Measurements from ENCODE around the gene MUC5AC. TPM values are rescaled to one million over a fixed set of nuclear protein-coding genes. Genes with fewer than 3 reads are reported as not detected.

MUC5AC gene
- total and polyA plus RNA-seq, 2 donors (not counting 1 experiment from before 2014, with no cell fraction given) = not detected

DNA sequence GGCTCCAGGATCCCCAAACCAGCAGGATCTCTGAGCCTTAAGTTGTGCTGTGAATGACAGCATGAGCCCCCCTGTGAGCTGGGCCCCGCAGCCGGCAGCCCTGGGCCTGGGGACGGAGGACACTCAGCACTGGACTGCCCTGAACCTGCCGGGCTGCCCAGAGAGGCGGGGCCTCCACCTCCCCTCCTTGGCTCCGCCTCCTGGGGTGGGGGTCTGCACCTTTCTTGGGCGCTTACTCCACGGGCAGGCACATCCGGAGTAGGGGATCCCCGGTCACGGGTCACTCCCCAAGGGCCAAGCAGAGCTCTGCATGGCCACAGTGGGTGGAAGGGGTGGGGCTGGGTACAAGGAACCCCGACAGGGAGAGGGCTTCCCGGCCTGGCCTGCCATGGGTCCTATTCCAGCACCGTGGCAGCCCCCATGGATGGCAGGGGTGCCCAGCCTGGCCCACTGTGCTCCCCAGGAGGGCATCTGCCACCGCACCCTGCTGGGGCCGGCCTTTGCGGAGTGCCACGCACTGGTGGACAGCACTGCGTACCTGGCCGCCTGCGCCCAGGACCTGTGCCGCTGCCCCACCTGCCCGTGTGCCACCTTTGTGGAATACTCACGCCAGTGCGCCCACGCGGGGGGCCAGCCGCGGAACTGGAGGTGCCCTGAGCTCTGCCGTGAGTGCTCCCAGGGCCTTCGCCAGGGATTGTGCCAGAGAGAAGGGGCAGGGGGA is 70.5 kb downstream of the MUC5AC start:
- DNase-seq (ENCODE audit: low read depth in 2 of 2) = no peak
- Histone ChIP-seq H3K27ac (ENCODE audit: insufficient read depth, low read length) (no peak overlapping the region), H4K20me1 (ENCODE audit: control insufficient read depth, extremely low read depth, insufficient read depth, low read length) (no peaks in the 10 kb centered on the region), H3K79me2 (ENCODE audit: control insufficient read depth, insufficient read depth, low read length) (no peaks in the 10 kb centered on the region), H3K9me3 (ENCODE audit: control insufficient read depth, insufficient read depth, low read depth, low read length) (no peaks in the 10 kb centered on the region), H3K4me1 (ENCODE audit: control insufficient read depth, extremely low read depth, insufficient read depth, low read length) (no peaks in the 10 kb centered on the region), H3K36me3 (ENCODE audit: control insufficient read depth, insufficient read depth, low read length) (no peaks in the 10 kb centered on the region), H3K4me2 (ENCODE audit: extremely low read depth, insufficient read depth, low read length) (no peak overlapping the region), H3K27me3 (ENCODE audit: control insufficient read depth, insufficient read depth, low read length) (no peaks in the 10 kb centered on the region), H2AFZ (ENCODE audit: low read length) (no peak overlapping the region), H3K9ac (ENCODE audit: insufficient read depth, low read length) (no peak overlapping the region), H3K4me3 (replicated peaks in 1 of 4; ENCODE audit: control extremely low read depth in 1 of 4, insufficient read depth in 1 of 4, low read depth in 3 of 4, low read length in 4 of 4) (no peak overlapping the region)
- TF ChIP-seq, protein P1, sequence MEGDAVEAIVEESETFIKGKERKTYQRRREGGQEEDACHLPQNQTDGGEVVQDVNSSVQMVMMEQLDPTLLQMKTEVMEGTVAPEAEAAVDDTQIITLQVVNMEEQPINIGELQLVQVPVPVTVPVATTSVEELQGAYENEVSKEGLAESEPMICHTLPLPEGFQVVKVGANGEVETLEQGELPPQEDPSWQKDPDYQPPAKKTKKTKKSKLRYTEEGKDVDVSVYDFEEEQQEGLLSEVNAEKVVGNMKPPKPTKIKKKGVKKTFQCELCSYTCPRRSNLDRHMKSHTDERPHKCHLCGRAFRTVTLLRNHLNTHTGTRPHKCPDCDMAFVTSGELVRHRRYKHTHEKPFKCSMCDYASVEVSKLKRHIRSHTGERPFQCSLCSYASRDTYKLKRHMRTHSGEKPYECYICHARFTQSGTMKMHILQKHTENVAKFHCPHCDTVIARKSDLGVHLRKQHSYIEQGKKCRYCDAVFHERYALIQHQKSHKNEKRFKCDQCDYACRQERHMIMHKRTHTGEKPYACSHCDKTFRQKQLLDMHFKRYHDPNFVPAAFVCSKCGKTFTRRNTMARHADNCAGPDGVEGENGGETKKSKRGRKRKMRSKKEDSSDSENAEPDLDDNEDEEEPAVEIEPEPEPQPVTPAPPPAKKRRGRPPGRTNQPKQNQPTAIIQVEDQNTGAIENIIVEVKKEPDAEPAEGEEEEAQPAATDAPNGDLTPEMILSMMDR (conservative IDR thresholded peaks at IDR 0.05 in 1 of 2, IDR thresholded peaks at IDR 0.05 in 1 of 2; ENCODE audit: low read depth in 1 of 2, low read length in 2 of 2) = no peak
- no peak for TF ChIP-seq EZH2 (IDR thresholded peaks at IDR 0.05; ENCODE audit: low read length, missing control alignments)

DNA sequence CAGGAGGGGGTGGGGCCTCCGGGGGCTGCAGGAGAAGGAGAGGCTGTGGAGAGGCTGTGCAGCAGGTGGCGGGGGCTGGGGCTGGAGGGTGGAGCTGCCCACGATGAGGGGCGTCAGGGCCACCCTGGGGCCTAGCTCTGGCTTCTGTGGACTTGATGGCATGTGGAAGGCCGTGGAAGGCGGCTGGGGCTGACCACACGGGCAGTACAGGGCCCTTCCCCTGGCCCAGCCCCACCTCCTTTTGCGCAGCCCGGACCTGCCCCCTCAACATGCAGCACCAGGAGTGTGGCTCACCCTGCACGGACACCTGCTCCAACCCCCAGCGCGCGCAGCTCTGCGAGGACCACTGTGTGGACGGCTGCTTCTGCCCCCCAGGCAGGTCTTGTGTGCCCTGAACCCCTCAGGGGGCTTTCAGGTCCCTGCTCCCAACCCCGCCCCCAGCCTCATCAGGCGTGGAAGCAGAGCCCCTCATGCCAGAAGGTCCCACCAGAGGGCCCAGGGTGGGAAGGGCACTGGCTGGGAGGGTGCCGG is 71.2 kb downstream of the MUC5AC start:
- DNase-seq (ENCODE audit: low read depth in 2 of 2) = no peak
- TF ChIP-seq, protein P1 (conservative IDR thresholded peaks at IDR 0.05 in 1 of 2, IDR thresholded peaks at IDR 0.05 in 1 of 2; ENCODE audit: low read depth in 1 of 2, low read length in 2 of 2) = no peak
- no peak for TF ChIP-seq EZH2 (IDR thresholded peaks at IDR 0.05; ENCODE audit: low read length, missing control alignments)
- Histone ChIP-seq H3K9ac (ENCODE audit: insufficient read depth, low read length) (no peak overlapping the region), H3K4me2 (ENCODE audit: extremely low read depth, insufficient read depth, low read length) (no peak overlapping the region), H3K27ac (ENCODE audit: insufficient read depth, low read length) (no peak overlapping the region), H3K4me1 (ENCODE audit: control insufficient read depth, extremely low read depth, insufficient read depth, low read length) (no peaks in the 10 kb centered on the region), H4K20me1 (ENCODE audit: control insufficient read depth, extremely low read depth, insufficient read depth, low read length) (no peaks in the 10 kb centered on the region), H3K4me3 (replicated peaks in 1 of 4; ENCODE audit: control extremely low read depth in 1 of 4, insufficient read depth in 1 of 4, low read depth in 3 of 4, low read length in 4 of 4) (no peak overlapping the region), H3K79me2 (ENCODE audit: control insufficient read depth, insufficient read depth, low read length) (no peaks in the 10 kb centered on the region), H3K9me3 (ENCODE audit: control insufficient read depth, insufficient read depth, low read depth, low read length) (no peaks in the 10 kb centered on the region), H2AFZ (ENCODE audit: low read length) (no peak overlapping the region), H3K36me3 (ENCODE audit: control insufficient read depth, insufficient read depth, low read length) (no peaks in the 10 kb centered on the region), H3K27me3 (ENCODE audit: control insufficient read depth, insufficient read depth, low read length) (no peaks in the 10 kb centered on the region)

DNA sequence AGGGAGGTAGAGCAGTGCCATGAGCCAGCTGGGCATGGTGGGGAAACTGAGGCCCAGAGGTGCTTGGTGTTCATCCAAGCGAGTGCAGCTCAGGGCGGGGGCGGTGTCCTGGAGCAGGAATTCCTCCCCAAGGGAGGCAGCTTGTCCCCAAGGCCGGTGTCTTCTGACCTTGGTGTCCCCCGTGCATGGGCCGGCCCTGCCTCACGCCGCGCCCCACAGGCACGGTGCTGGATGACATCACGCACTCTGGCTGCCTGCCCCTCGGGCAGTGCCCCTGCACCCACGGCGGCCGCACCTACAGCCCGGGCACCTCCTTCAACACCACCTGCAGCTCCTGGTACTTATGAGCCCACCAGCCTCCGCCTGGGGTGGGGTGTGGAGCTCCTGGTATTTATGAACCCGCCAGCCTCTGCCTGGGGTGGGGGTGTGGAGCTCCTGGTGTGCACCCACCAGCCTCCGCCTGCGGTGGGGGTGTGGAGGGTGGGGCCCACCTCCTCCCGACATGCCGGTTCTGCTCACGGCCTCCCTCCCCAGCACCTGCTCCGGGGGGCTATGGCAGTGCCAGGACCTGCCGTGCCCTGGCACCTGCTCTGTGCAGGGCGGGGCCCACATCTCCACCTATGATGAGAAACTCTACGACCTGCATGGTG is 71.8 kb downstream of the MUC5AC start:
- Histone ChIP-seq H3K4me3 (replicated peaks in 1 of 4; ENCODE audit: control extremely low read depth in 1 of 4, insufficient read depth in 1 of 4, low read depth in 3 of 4, low read length in 4 of 4) (no peak overlapping the region), H3K9me3 (ENCODE audit: control insufficient read depth, insufficient read depth, low read depth, low read length) (no peaks in the 10 kb centered on the region), H3K79me2 (ENCODE audit: control insufficient read depth, insufficient read depth, low read length) (no peaks in the 10 kb centered on the region), H3K36me3 (ENCODE audit: control insufficient read depth, insufficient read depth, low read length) (no peaks in the 10 kb centered on the region), H2AFZ (ENCODE audit: low read length) (no peak overlapping the region), H3K4me1 (ENCODE audit: control insufficient read depth, extremely low read depth, insufficient read depth, low read length) (no peaks in the 10 kb centered on the region), H3K9ac (ENCODE audit: insufficient read depth, low read length) (no peak overlapping the region), H3K27me3 (ENCODE audit: control insufficient read depth, insufficient read depth, low read length) (no peaks in the 10 kb centered on the region), H4K20me1 (ENCODE audit: control insufficient read depth, extremely low read depth, insufficient read depth, low read length) (no peaks in the 10 kb centered on the region), H3K27ac (ENCODE audit: insufficient read depth, low read length) (no peak overlapping the region), H3K4me2 (ENCODE audit: extremely low read depth, insufficient read depth, low read length) (no peak overlapping the region)
- TF ChIP-seq EZH2 (IDR thresholded peaks at IDR 0.05; ENCODE audit: low read length, missing control alignments) = no peak
- TF ChIP-seq, protein P1 (conservative IDR thresholded peaks at IDR 0.05 in 1 of 2, IDR thresholded peaks at IDR 0.05 in 1 of 2; ENCODE audit: low read depth in 1 of 2, low read length in 2 of 2) = no peak
- DNase-seq (ENCODE audit: low read depth in 2 of 2) = no peak
